Activated T-helper 17 cell treated with anti-CD3 and anti-CD28 coated beads, Interleukin-2, amount 50 U/mL, for 72 hours (primary cell): ENCODE results near the gene HSD17B12. TPM values are rescaled to one million over a fixed set of nuclear protein-coding genes. Genes with fewer than 3 reads are reported as not detected.
"Not testable (repeated sequence)": the region's sequence is repeated elsewhere in the genome, so short reads cannot be mapped to it uniquely, and the experiment has no call there.

Source experiments
- ATAC-seq: fragments of 150-1000 bp; cut with Tn5 transposase; replicated peaks from 2 replicates; pipeline ENCODE4 v1.10.0; 2021; ENCODE audit warnings: mild to moderate bottlenecking, moderate library complexity
- H3K27ac Mint-ChIP-seq: one replicate; pipeline ENCODE4 v1.8.0; 2022; ENCODE audit warnings: mixed read lengths
- H3K27me3 Mint-ChIP-seq: one replicate; pipeline ENCODE4 v1.8.0; 2022; ENCODE audit warnings: mixed read lengths
- H3K36me3 Mint-ChIP-seq: one replicate; pipeline ENCODE4 v1.8.0; 2022; ENCODE audit warnings: low read depth, mild to moderate bottlenecking, mixed read lengths
- H3K4me1 Mint-ChIP-seq: one replicate; pipeline ENCODE4 v1.8.0; 2022; ENCODE audit warnings: mixed read lengths
- H3K4me3 Mint-ChIP-seq: one replicate; pipeline ENCODE4 v1.8.0; 2022; ENCODE audit warnings: mild to moderate bottlenecking, mixed read lengths
- H3K9me3 Mint-ChIP-seq: one replicate; pipeline ENCODE4 v1.8.0; 2022; ENCODE audit warnings: mixed read lengths
- total RNA-seq, 2 donors: library from RNA; stranded (reverse); gene quantifications; one replicate each; pipeline ENCODE4 v1.2.3, GENCODE V29; 2022

Gene HSD17B12
- total RNA-seq, 2 donors from 2014 or later: 32.2 to 45.2 TPM

DNA sequence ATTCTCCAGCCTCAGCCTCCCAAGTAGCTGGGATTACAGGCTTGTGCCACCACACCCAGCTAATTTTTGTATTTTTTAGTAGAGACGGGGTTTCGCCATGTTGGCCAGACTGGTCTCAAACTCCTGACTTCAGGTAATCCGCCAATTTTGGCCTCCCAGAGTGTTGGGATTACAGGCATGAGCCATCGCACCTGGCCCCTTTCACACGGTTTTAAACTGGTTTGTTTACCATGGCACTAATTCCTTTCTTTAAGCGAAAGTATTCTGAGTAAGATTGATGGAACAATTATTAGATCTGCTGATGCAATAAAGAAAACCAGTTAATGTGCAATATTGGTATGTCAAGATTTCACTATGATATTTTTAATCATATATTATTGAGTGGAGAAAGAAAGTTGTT is 9.3 kb upstream of the HSD17B12 start:
- not testable (repeated sequence) for ATAC-seq, H3K9me3 Mint-ChIP-seq, H3K4me3 Mint-ChIP-seq, H3K36me3 Mint-ChIP-seq, H3K27ac Mint-ChIP-seq, H3K4me1 Mint-ChIP-seq
- peaks cover 19% of the 10 kb centered on the region for H3K27me3 Mint-ChIP-seq

- Mint-ChIP-seq H3K9me3 (no peaks in the 10 kb centered on the region), H3K4me3 (no peak overlapping the region), H3K27ac (no peak overlapping the region), H3K27me3 (peaks cover 3% of the 10 kb centered on the region), H3K4me1 (no peaks in the 10 kb centered on the region), H3K36me3 (no peaks in the 10 kb centered on the region)
- no peak for ATAC-seq
Measured at GRCh38 chr11:43674560-43674959, 6.0 kb upstream of the HSD17B12 start.

GRCh38 chr11:43676933-43677332 is 3.6 kb upstream of the HSD17B12 start:
- H3K27ac Mint-ChIP-seq: no peak overlapping the region
- no peak overlapping the region for H3K4me3 Mint-ChIP-seq
- ATAC-seq: no peak
- H3K36me3 Mint-ChIP-seq: peaks cover 15% of the 10 kb centered on the region
- H3K27me3 Mint-ChIP-seq: no peaks in the 10 kb centered on the region
- H3K4me1 Mint-ChIP-seq: peaks cover 6% of the 10 kb centered on the region
- no peaks in the 10 kb centered on the region for H3K9me3 Mint-ChIP-seq

DNA sequence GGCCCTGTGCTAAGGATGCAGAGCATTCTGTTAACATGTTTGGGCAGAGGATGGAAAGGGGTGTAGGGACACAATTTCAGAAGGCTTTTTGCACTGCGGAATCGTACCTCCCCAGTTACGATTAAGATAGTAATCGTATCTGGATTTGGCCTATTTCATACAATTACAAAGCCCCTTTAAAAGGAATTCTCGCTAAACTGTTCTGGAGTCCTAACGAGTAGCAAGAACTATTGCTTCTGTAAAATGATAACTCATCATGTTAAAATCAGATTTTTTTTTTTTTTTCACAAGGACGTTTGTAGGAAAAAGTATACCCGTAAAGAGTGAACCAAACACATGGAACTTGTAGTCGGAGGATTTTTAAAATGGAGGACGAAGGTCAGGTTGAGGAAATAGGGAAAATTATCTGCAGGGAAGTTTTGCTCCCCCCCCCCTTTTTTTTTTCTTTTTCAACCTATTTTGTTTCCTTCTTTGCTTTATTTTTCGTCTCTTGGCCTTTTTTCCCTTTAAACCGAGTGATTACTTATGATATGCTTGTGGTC is 934 bp downstream of the HSD17B12 start:
- H3K27me3 Mint-ChIP-seq: no peaks in the 10 kb centered on the region
- peaks cover 52% of the 10 kb centered on the region for H3K36me3 Mint-ChIP-seq
- H3K4me1 Mint-ChIP-seq: peaks cover 12% of the 10 kb centered on the region
- peak overlapping the region; percentile 97 for H3K4me3 Mint-ChIP-seq
- no peaks in the 10 kb centered on the region for H3K9me3 Mint-ChIP-seq
- ATAC-seq: no peak
- H3K27ac Mint-ChIP-seq: peak overlapping the region; percentile 96

DNA sequence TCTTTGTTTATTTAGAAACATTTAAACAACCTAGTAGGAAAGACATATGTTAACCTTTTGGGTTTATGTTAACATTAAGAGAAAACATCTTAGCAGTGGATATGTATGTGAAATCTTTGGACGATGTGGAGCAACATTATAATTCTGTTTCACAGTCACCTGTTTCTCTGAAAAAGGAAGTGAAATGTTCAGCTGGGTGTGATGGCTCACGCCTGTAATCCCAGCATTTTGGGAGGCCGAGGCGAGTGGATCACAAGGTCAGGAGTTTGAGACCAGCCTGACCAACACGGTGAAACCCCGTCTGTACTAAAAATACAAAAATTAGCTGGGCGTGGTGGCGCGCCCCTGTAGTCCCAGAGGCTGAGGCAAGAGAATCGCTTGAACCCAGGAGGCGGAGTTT is 1.5 kb downstream of the HSD17B12 start:
- Mint-ChIP-seq H3K27ac (peak overlapping the region; percentile 96), H3K4me3 (peak overlapping the region; percentile 97), H3K36me3 (peaks cover 52% of the 10 kb centered on the region), H3K4me1 (peaks cover 13% of the 10 kb centered on the region)
- ATAC-seq, H3K9me3 Mint-ChIP-seq, H3K27me3 Mint-ChIP-seq: not testable (repeated sequence)

DNA sequence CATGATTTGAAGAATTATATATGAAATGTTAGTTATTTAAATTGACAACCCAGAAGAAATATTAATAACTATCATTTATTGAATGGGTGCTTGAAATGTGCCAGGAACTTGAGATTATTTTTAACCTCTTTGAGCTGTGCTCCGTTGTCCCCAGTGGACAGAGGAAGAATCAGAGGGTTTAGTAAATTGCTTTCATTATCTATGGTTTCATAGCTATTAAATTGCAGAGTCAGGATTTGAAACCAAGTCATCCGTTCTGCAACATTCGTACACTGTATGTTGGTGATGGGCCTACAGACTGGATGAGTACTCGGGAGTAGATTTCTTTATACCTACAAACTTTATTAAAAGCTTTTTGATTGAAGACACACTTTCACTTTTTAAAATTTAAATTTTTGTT is 4.9 kb downstream of the HSD17B12 start:
- peaks cover 24% of the 10 kb centered on the region for H3K4me1 Mint-ChIP-seq
- H3K27ac Mint-ChIP-seq: no peak overlapping the region
- no peak for ATAC-seq
- no peaks in the 10 kb centered on the region for H3K9me3 Mint-ChIP-seq
- no peaks in the 10 kb centered on the region for H3K27me3 Mint-ChIP-seq
- H3K36me3 Mint-ChIP-seq: peaks cover 54% of the 10 kb centered on the region
- H3K4me3 Mint-ChIP-seq: no peak overlapping the region

DNA sequence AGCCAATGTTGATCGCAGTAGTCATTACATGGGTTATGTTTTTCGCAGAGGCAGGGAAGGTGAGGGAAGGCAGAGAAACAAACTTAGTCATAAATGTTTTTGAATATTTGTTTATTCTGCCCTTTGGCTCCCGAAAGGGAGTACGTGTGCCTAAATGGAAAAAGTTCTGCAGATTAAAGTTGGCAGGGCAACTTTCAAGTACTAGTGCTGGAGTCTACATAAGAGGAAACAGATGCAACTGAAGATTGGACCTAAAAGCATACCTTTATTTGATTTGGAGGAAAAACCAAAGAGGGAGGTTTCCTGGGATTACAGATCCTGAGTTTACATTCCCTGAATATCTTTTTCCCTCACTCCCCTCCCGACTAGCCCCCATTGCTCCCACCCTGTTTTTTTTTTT is 5.7 kb downstream of the HSD17B12 start:
- H3K36me3 Mint-ChIP-seq: peaks cover 56% of the 10 kb centered on the region
- ATAC-seq: no peak

DNA sequence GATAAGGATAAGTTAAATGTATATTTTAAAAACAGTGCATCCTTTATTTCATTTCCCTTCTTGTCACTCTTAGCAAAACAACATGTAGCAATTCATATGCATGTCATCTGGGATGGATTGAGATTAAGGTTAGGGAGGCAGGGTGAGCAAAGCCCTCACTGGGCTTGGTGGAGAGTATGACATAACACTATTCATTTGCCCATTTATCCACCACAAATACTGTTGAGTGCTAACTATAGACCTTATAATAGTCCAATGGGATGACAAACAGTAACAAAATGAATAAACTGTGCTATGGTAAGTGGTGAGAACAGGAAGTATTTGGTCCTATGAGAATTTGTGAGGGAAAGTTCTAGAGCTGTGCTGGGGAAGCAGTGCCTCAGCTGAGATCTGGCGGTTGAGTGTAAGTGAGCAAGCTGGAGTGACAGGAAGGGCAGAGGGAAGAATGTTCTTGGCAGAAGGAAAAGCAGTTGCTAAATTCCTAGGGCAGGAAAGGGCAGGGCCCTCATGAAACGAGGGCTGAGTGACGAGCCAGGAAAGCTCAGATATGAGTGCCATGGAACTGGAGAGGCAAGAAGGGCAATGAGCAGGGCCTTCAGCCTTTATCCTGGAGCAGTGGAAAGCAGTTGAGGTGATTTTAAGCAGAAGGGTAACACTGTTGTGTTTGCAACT is 6.7 kb downstream of the HSD17B12 start:
- H3K4me3 Mint-ChIP-seq: no peak overlapping the region
- H3K27ac Mint-ChIP-seq: no peak overlapping the region
- H3K36me3 Mint-ChIP-seq: peaks cover 48% of the 10 kb centered on the region
- no peaks in the 10 kb centered on the region for H3K9me3 Mint-ChIP-seq
- ATAC-seq: no peak
- peaks cover 16% of the 10 kb centered on the region for H3K4me1 Mint-ChIP-seq
- no peaks in the 10 kb centered on the region for H3K27me3 Mint-ChIP-seq

More for the DNA sequence above, 5.7 kb downstream of the HSD17B12 start:
- no peaks in the 10 kb centered on the region for H3K9me3 Mint-ChIP-seq
- H3K27me3 Mint-ChIP-seq: no peaks in the 10 kb centered on the region
- H3K27ac Mint-ChIP-seq: no peak overlapping the region
- peaks cover 24% of the 10 kb centered on the region for H3K4me1 Mint-ChIP-seq
- no peak overlapping the region for H3K4me3 Mint-ChIP-seq

DNA sequence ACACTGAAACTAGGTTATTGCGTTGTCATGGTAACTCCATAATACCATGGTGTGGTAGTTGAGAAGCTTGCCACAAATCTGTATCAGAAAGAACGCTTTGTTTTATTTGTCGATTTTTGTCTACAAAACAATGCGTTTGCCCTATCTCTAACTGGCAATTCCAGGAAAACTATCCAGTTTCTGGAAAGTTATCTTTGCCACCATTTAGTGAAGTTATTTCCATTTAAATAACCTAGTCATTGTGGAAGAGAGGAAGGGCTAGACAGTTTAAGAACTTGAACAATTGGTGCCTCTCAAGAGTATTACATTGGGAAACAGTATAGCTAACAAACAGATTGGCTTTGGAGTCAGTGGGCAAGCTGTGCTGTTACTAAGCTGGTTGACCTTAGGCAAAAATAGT is 7.9 kb downstream of the HSD17B12 start:
- no peak overlapping the region for H3K4me3 Mint-ChIP-seq
- peaks cover 16% of the 10 kb centered on the region for H3K4me1 Mint-ChIP-seq
- ATAC-seq: no peak
- peaks cover 39% of the 10 kb centered on the region for H3K36me3 Mint-ChIP-seq
- no peaks in the 10 kb centered on the region for H3K9me3 Mint-ChIP-seq
- no peaks in the 10 kb centered on the region for H3K27me3 Mint-ChIP-seq
- no peak overlapping the region for H3K27ac Mint-ChIP-seq

GRCh38 chr11:43689167-43689566 is 8.6 kb downstream of the HSD17B12 start:
- H3K27ac Mint-ChIP-seq: no peak overlapping the region
- peaks cover 33% of the 10 kb centered on the region for H3K36me3 Mint-ChIP-seq
- H3K9me3 Mint-ChIP-seq: no peaks in the 10 kb centered on the region
- peaks cover 13% of the 10 kb centered on the region for H3K4me1 Mint-ChIP-seq
- ATAC-seq: no peak
- no peak overlapping the region for H3K4me3 Mint-ChIP-seq
- H3K27me3 Mint-ChIP-seq: no peaks in the 10 kb centered on the region

GRCh38 chr11:43690929-43691725 is 10.6 kb downstream of the HSD17B12 start:
- ATAC-seq: no peak
- Mint-ChIP-seq H3K4me3 (no peak overlapping the region), H3K27ac (no peak overlapping the region), H3K27me3 (no peaks in the 10 kb centered on the region), H3K4me1 (peaks cover 12% of the 10 kb centered on the region), H3K9me3 (no peaks in the 10 kb centered on the region), H3K36me3 (peaks cover 16% of the 10 kb centered on the region)

GRCh38 chr11:43691806-43692205 is 11.3 kb downstream of the HSD17B12 start:
- ATAC-seq: no peak
- Mint-ChIP-seq H3K27me3 (no peaks in the 10 kb centered on the region), H3K27ac (no peak overlapping the region), H3K4me3 (no peak overlapping the region), H3K9me3 (no peaks in the 10 kb centered on the region), H3K36me3 (peaks cover 14% of the 10 kb centered on the region), H3K4me1 (peaks cover 12% of the 10 kb centered on the region)

DNA sequence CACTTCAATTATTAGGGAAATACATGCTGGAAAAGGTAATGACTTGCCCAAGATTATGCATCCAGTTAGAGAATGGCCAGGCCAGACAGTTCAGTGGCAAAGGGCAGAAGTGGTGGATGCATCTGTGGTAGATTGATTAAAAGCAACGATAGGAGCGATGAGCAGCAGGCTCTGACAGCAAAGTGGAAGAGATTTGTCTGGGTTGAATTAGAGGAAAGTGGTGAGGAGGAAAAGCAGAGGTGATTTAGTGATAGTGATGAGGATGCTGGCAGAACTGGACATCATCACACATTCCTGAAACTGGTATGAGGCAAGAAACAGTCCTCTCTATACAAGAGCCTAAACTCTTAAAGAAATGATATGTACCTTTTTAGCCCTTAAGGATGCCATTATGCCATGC is 12.5 kb downstream of the HSD17B12 start:
- no peaks in the 10 kb centered on the region for H3K27me3 Mint-ChIP-seq
- no peak overlapping the region for H3K27ac Mint-ChIP-seq
- H3K9me3 Mint-ChIP-seq: no peaks in the 10 kb centered on the region
- H3K4me3 Mint-ChIP-seq: no peak overlapping the region
- peaks cover 14% of the 10 kb centered on the region for H3K36me3 Mint-ChIP-seq
- H3K4me1 Mint-ChIP-seq: peaks cover 5% of the 10 kb centered on the region
- no peak for ATAC-seq

DNA sequence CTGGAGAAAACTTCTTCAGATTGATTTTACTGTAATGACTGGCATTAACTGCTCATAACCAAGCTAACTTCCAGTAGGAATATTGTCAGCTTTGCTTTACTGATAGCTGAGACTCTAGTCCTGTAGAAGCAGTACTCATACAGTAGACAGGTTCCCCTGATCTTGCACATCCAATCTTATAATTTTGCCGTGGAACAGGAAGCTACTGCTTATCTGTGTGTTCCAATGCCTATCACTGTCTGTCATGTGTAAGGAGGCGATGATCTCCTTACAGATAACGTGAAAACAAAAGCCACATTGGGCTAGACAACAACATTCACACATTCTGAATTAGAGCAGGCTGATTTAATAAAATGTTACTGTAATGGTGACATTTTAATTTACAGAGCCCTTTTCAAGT is 13.2 kb downstream of the HSD17B12 start:
- Mint-ChIP-seq H3K36me3 (peaks cover 14% of the 10 kb centered on the region), H3K4me3 (no peak overlapping the region), H3K27me3 (no peaks in the 10 kb centered on the region), H3K9me3 (no peaks in the 10 kb centered on the region), H3K4me1 (peaks cover 5% of the 10 kb centered on the region), H3K27ac (no peak overlapping the region)
- no peak for ATAC-seq

DNA sequence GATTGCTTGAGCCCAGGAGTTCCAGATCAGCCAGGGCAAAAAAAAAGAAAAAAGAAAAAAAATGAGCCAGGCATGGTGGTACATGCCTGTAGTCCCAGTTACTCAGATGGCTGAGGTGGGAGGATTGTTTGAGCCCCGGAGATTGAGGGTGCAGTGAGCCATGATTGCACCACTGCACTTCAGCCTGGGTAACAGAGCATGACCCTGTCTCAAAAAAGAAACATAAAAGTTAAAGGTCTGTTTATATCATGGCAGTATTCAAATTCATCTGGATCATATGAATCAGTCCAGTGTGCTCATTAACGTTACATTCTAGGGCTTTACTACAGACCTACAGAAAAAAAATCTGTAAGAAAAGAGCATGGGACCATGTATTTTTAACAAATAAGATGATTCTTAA is 13.9 kb downstream of the HSD17B12 start:
- no peak for ATAC-seq
- Mint-ChIP-seq H3K27ac (no peak overlapping the region), H3K4me1 (peaks cover 5% of the 10 kb centered on the region), H3K27me3 (no peaks in the 10 kb centered on the region), H3K4me3 (no peak overlapping the region), H3K9me3 (no peaks in the 10 kb centered on the region), H3K36me3 (peaks cover 14% of the 10 kb centered on the region)
